C4-2B (cell line): ENCODE measurements around the gene PDGFRB.

Experiments used
- CTCF ChIP-seq: fragments of 450-650 bp; conservative IDR thresholded peaks from 2 replicates; pipeline ENCODE4 v1.5.1; 2017; ENCODE audit warnings: mild to moderate bottlenecking
- ZFX ChIP-seq: fragments of 450-650 bp; IDR thresholded peaks from 2 replicates; pipeline ENCODE4 v1.6.1; 2017

- TF ChIP-seq CTCF, result no peak
- TF ChIP-seq ZFX, result no peak
These were observed 26.2 kb downstream of the PDGFRB start for GRCh38 chr5:150129454-150129812.
